ENCODE results near the gene NRN1.

The NRN1 gene

GRCh38 chr6:5989141-5989723 is 17.5 kb downstream of the NRN1 start:
- no peak for DNase-seq (ENCODE audit: low read depth)
- TF ChIP-seq CTCF (conservative IDR thresholded peaks at IDR 0.05; ENCODE audit: low read depth, low read length): no peak
- no peak overlapping the region for H3K4me3 ChIP-seq (ENCODE audit: low read length)

- no peak for DNase-seq (ENCODE audit: low read depth)
- no peak for TF ChIP-seq CTCF (conservative IDR thresholded peaks at IDR 0.05; ENCODE audit: low read depth, low read length)
Observed at GRCh38 chr6:5986861-5987260, 19.9 kb downstream of the NRN1 start.

GRCh38 chr6:5984150-5985089 is 22.3 kb downstream of the NRN1 start:
- TF ChIP-seq CTCF (conservative IDR thresholded peaks at IDR 0.05; ENCODE audit: low read depth, low read length): no peak
- DNase-seq (ENCODE audit: low read depth): no peak
- H3K4me3 ChIP-seq (ENCODE audit: low read length): no peak overlapping the region

More at GRCh38 chr6:5986861-5987260, 19.9 kb downstream of the NRN1 start:
- no peak overlapping the region for H3K4me3 ChIP-seq (ENCODE audit: low read length)

- TF ChIP-seq CTCF (conservative IDR thresholded peaks at IDR 0.05; ENCODE audit: low read depth, low read length): no peak
- no peak overlapping the region for H3K4me3 ChIP-seq (ENCODE audit: low read length)
- DNase-seq (ENCODE audit: low read depth): peak; percentile 18
Observed at GRCh38 chr6:5981126-5982026, 25.3 kb downstream of the NRN1 start.

GRCh38 chr6:5979650-5980420 is 26.9 kb downstream of the NRN1 start:
- no peak for DNase-seq (ENCODE audit: low read depth)

More at GRCh38 chr6:5979650-5980420, 26.9 kb downstream of the NRN1 start:
- no peak for TF ChIP-seq CTCF (conservative IDR thresholded peaks at IDR 0.05; ENCODE audit: low read depth, low read length)
- no peak overlapping the region for H3K4me3 ChIP-seq (ENCODE audit: low read length)

All from retinal pigment epithelial cell (primary cell).